Myocyte (in vitro differentiated cells): ENCODE data around the gene RAB36. TPM values are rescaled to one million over a fixed set of nuclear protein-coding genes. Genes with fewer than 3 reads are reported as not detected.

Source experiments
- DNase-seq: peaks from one replicate; pipeline ENCODE4 v3.0.0-alpha.2; 2012; ENCODE audit warnings: low read depth
- total RNA-seq: library from RNA; depleted of rRNA; stranded (reverse); fragments of >200 nt; gene quantifications from 2 replicates; pipeline ENCODE4 v1.2.3, GENCODE V29; 2014

Gene RAB36
- total RNA-seq, 1 donor from 2014 or later = 0.08 TPM

DNA sequence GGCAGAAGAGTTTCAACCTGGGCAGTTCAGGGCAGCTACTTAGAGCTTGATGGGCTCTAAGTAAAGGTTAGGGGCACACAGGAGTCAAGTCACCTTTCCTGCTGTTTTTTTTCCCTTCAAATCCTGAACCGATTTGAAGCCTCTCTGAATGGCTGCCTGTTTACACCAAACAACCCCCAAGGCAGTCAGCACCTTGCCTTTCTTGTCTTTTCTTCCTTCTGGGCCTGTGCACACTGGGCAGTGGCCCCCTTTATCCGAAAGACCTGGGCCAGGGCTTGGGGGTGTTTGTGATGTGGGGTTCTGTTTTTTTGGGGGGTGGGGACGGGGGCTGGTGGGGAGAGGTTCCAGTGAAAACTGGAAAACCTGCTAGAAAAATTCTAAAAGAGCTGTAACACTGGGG, 7.8 kb upstream of the RAB36 start:
- DNase-seq = no peak

DNA sequence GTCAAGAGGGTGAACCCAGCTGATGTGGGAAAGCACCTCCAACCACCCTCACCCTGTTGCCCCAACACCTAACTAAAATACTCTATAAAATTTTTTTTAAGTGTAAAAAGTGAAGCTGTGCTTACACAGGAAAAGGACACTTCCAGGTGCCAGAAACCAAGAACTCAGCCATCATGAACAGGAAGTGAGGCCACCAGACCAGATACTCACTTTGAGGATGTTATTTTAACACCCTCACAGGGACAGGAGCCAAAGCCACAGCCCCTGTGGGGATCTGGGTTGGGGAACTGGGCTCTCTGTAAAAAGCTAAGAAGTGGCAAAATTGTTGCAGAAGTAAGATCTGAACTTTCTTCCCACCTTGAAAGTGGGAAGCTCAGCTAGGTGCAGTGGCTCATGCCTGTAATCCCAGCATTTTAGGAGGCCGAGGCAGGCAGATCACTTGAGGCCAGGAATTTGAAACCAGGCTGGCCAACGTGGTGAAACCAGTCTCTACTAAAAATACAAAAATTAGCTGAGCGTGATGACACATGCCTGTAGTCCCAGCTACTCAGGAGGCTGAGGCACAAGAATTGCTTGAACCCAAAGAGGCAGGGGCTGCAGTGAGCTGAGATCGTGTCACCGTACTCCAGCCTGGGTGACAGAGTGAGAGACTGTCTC, 7.2 kb upstream of the RAB36 start:
- DNase-seq = peak; percentile 32

DNA sequence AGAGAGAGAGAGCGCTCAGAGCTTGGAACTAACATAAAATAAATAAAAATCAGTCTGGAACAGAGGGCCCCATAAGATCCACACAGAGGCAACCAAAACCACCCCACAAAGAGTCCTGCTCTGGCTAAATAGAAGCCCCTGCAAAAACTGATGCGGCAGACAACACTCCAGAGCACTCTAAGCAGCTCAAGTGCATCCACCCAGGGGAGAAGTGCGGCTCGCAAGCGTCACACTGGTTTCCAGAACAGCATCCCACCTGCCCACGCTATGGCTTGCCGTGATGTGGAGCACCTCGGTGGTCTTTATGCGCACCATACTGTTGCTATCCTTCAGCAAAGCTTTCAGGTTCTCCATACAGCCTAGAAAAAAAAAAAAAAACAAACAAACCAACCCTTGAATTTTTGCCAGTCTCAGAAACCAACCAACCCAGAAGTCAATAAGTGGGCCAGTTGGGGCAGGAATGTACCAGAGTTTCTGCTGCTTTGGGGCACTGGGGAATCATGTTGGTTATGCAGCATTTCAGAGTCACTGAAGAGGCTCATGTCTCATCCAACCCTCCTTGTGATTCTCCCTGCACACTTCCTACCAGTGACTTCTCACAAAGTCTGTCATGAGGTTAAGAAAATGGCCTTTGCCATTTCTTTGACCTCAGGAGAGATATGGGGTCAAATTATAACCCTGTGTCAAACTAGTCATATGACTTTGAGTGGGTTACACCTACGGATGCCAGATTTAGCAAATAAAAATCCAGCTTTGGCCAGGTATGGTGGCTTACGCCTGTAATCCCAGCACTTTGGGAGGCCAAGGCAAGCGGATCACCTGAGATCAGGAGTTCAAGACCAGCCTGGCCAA, 6.5 kb upstream of the RAB36 start:
- no peak for DNase-seq

DNA sequence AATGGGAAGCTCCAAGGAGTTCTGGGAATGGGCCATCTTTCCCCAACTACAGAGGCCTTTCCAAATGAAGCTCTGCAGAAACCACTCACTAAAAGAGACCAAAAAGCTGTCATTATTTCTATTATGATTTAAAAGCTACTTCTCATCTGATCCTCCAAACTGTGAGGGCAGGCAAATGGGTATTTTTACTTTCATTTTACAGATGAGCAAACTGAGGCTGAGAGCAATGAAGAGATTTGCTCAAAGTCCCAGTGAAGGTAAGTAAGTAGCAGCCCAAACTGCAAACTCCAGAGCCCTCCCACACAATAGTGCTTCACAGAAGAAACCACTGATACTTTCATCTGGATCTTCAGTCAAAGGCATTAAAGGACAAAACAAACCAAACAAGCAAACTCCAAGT, 4.9 kb upstream of the RAB36 start:
- DNase-seq = no peak

DNA sequence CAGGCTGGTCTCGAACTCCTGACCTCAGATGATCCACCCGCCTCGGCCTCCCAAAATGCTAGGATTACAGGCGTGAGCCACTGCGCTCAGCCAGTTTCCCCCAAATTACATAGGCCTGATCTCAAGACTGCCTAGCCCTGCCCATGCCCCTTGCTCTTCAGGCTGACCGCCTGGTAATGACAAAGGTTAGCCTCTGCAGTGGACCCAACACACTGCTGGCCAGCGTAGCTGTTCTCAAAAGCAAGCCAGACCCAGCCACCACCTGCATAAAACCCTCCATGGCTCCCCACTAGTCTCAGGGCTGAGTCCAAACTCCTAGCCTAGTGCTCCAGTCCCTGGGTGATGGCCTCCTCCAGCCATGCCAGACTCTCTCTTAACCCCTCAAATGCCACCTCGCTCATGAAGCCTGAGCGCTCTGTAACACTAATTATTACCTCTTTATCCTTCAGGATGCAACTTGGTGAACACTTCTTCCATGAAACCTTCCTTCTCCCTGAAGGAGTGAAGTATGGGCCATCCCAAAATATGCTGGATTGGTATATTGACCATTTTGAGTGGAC, 2.7 kb upstream of the RAB36 start:
- DNase-seq = no peak

DNA sequence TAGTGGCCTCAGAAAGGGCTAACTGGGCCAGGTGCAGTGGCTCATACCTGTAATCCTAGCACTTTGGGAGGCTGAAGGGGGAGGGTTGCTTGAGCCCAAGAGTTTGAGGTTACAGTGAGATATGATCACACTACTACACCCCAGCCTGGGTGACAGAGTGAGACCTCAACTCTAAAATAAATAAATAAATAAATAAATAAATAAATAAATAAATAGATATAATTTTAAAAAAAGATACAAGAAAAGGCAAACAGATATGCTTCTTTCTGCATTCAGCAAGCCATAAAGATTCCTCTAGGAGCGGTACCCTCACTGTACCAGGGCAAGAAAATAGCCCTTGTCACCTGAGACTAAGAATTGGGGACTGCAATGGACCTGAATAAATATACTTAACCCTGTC, 2.2 kb upstream of the RAB36 start:
- no peak for DNase-seq

DNA sequence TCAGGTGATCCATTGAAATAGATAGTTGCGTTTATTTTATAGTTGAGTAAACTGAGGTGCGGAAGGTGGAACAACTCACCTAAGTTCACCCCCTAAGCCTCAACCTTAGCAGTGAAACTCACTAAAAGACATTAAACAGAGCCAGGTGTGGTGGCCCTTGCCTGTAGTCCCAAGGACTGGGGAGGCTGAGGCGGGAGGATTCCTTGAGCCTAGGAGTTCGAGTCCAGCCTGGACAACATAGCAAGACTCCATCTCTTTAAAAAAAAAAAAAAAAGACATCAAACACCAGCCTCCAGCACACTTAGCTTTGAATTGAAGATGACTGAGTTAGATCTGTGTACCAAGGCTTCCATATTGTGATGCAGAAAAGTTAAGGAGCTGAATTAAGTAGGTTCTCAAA, 845 bp upstream of the RAB36 start:
- no peak for DNase-seq

DNA sequence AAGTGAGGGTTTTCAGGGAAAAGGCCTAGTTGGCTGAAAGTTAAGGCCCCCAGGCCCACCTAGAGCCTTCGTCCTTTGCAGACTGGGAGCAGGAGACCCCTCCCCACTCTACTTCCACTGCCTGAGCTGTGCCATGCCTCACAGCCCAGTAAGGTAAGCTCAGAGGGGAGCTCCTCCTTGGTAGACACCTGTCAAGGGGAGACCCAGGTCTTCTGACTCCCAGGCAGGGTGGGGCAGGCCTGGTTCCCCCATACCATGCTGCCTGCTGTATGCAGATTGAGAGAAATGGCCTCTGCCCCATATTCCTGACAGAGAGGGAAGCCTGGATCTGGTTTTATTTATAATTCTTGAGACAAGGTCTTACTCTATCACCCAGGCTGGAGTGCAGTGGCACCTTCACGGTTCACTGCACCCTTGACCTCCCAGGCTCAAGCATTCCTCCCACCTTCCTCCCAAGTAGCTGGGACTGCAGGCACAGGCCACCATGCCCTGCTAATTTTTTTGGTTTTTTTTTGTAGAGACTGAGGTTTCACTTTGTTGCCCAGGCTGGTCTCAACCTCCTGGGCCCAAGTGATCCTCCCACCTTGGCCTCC, 697 bp downstream of the RAB36 start:
- DNase-seq = no peak

DNA sequence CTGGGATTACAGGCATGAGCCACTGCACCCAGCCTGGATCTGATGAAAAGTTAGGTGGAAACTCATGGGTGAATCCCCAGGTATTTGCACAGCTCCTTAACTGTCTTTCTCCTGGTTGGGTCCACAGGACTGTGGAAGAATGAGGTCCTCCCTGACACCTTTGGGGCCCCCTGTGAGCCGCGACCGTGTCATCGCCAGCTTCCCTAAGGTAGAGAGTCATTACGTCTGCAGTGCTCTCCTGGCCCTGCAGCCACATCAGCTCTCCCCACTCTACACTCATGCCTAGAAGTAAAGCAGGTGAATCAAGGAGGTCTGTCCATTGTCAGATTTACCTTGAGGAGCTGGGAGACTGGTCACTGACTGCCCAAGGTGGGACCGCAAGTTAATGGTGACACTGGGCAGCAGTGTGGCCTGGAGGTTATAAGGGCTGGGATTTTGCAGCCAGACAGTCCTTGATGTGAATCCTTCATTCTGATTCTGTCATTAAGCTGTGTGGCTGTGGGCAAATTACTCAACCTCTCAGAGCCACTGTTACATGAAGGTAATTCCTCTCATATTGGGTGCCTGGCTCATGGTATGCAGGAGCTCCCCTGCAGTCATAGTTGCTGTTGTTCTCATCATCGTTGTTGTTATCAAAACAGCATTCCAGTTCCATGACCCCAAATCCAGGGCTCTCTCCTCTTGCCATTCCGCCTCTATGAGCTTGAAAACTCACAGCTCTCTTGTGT, 1.4 kb downstream of the RAB36 start:
- DNase-seq = no peak

DNA sequence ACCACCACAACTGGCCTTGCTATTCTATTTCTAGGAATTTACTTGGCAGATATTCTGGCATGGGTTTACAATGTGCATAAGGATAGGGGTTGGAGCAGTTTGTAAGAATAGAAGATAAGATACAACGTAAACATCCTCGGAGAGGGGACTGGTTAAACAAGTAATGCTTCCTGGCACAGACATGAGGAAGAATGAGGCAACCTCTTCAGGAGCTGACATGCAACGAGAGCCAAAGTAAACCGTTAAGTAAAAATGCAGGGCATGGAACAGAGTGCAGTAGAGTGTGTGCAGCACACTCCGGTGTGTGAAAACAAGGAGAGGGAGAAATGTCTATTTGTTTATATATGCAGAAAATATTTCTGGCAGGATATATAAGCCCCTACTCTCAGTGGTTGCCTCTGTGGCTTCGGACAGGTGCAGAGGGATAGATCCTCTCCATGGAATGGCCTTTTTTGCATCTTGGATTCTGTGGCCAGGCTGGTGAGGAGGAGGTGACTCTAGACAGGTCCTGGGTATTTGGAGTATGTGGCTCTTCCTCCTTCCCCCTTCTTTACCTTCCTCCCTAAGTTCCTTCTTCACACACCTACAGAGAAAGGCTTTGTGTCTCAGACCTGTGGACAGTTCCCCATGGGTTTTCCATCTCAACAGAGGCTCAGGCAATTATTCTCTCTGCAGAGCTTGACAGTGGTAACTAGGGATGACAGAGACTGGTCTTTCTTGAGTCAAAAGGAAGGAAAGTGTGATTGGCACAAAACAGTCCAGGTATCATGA, 2.5 kb downstream of the RAB36 start:
- DNase-seq = no peak

DNA sequence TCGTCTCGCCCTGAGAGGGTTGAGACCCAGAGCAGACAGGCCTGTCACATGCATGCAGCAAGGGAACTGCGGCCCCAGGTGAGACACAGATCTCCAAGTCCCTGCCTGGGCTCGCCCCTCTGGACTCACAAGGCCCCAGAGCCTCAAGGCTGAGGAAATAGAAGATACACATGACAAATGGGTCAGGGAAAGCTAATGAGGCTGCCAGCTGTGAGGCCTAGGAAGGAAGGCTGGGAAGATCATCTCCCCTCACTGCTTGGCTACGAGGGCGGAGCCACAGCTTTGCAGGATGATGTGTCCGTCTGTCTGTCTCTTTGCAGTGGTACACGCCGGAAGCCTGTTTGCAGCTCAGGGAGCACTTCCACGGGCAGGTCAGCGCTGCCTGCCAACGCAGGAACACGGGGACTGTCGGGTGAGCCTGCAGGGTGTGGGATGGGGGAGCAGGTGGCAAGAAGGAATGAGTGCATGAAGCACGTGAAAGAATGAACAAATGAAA, 4.5 kb downstream of the RAB36 start:
- no peak for DNase-seq

DNA sequence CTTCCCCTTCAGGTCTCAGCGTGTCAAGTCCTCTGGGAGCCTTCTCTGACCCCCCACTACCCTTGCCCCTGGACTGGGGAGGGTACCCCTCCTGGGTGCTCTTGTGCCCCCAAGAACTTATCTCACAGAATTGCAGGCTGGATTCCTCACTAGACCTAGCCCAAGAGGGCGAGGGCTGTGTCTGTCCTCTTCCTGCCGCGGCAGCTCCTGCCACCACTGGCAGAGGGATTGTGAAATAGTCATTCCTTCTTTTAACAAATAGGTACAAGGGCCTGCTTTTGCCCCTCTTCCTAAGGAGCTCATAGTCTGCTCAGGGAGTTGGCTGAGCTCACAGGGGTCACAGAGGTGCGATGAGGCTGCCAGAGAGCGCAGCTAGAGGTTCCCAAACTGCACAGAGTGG, 5.5 kb downstream of the RAB36 start:
- DNase-seq = no peak

DNA sequence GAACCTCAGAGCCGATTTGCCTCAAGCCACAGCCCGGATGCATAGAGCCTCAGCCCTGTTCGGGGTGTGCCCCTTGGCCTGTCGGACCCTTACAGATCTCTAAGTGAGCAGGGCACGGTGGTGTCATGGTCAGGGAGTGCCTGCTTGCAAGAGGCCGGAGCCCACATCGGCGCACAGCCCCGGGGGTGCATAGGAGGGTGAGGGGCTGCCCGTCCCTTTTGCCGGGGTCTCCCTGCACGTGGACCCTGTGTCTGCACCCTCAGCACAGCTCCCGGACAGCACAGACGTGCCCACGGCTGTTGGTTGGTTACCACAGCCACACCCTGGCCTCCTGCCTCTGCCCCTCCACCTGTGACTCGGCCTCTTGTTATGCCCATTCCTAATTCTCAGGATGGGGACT, 6.5 kb downstream of the RAB36 start:
- no peak for DNase-seq

DNA sequence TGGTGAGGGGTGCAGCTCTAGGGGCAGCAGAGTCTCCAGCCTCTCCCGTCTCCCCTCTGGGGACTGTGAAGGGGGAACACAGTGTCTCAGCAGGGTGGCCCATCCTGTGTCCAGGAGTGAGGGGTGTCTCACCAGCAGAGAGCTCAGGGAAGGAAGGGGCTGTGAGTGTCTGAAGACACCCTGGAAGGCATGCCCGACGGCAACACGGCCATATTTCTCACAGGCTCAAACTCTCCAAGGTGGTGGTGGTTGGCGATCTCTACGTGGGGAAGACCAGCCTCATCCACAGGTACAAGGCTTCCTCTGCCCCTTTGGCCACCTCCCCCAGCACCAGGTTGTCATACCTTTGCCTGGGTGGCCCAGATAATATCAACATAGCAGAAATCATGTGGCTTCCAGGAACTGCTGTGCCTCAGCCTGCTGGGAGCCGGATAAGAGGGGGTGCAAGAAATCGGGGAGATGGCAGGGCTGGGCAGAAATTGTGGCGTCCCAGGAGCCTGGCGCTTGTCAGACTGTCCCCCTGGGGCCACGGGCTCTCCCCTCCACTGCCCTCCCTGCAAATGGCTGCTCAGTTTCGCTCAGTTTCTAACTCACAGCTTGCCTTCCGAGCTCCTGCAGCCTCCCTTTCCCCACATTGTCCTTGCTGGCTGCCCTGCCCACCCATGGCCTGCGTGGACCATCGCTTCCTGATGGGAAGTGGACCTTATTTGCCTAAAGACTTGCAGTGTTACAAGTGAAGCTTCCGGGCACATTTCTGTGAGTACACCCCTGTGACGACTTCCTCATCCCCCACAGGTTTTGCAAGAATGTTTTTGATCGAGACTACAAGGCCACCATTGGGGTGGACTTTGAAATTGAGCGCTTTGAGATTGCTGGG, 7.2 kb downstream of the RAB36 start:
- DNase-seq = no peak

DNA sequence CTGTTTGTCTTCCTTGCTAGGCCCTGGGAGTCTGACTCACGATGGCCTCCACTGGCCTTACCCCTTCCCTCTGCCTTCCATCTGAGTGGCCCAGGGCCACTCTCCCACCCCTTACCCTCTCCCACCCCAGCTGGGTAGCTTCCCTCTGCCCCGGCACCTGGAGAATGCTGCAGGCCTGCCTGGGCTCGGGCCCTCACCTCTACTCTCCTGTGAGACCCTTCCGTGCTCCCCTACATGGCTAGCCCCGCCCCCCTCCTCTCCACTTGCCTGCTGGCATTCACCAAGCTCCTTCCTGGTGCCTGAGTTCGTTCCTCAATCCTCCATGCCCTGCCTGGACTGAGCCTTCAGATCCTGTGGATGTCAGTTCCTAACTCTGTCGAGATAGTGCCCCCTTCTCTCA, 8.7 kb downstream of the RAB36 start:
- DNase-seq = no peak

DNA sequence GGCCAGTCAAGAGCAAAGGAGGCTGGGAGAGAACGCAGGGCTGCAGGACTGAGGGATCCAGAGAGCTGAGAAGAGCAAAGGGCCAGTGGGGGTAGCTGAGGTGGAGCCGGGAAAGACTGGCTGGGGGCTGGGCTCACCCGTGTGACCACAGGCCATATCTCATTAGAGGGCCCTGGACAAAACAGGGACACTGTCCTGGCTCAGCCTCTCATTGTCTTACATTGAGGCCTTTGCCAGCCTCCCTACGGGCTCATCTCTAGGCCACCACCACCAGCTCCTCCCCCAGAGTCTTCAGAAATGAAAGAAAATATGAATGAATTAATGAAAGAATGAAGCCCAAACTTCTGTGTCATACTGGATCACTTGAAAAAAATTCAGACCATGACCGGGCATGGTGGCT, 9.2 kb downstream of the RAB36 start:
- DNase-seq = no peak

DNA sequence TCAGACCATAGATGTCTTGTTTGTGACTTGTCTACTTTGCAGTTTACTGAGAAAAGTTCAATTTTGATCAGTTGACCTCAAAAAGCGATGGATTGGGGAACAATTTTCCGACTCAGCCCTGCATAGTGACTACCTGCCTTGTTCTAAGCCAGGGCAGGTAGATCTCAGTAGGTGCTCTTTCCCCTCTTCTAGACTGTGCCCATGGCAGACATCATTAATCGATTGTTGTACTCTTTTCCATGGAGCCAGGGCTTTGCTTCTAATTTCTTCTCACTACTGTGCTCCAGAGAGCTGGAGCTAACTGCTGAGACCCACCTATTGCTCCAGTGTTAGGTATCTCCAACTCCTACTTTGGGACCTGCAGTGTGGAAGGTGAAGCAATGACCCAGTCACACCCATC, 9.9 kb downstream of the RAB36 start:
- DNase-seq = no peak

DNA sequence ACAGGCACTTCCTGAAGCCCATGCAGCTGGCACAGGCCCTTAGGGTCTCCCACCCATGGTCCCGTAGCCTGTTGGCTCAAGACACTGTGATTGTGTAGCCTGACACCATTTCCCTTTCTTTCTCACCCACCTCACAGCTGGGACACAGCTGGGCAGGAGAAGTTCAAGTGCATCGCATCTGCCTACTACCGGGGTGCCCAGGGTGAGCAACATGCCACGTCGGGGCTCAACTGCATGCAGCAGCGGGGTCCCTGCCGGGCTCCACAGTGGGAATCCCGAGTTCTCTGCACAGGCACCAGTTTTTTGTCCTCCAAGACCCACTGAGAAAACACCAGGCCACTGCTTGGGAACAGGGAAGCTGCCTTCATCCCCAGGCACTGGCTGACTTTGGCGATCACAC, 10.6 kb downstream of the RAB36 start:
- no peak for DNase-seq

DNA sequence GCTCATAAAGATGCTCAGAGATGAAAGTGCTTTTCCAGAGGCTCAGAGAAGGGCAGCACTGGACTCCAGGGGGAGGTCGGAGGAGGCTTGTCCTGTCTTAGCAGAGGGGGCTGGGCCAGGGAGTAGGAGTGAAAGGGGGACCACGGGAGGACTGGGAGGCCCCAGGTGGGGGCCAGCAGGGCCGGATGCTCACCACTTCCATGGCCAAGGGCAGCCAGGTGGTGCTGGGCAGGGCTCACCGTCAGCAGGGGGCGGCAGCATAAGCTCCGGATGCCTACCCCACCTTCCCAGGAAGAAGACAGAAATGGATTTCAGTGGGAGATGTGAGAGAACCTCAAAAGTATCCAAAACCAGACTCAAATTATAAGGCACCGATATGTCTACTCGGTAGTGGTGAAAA, 11.0 kb downstream of the RAB36 start:
- DNase-seq = no peak
